HT-29 (cell line): ENCODE measurements around the gene RABL6. TPM values are rescaled to one million over a fixed set of nuclear protein-coding genes. Genes with fewer than 3 reads are reported as not detected.

ENCODE experiments used
- DNase-seq: peaks from one replicate; pipeline ENCODE4 v3.0.0-alpha.2; 2015; ENCODE audit warnings: low spot score
- total RNA-seq: library from RNA; depleted of rRNA; stranded (reverse); fragments of >200 nt; shearing (Covaris generic); gene quantifications from 2 replicates; pipeline ENCODE4 v1.2.3, GENCODE V29; 2014

The RABL6 gene
- total RNA-seq, 1 experiment from 2014 or later, result 247 TPM

GRCh38 chr9:136846376-136847087 lies 38.8 kb downstream of the RABL6 start:
- no peak for DNase-seq

GRCh38 chr9:136847088-136847825 lies 39.5 kb downstream of the RABL6 start:
- DNase-seq, result peak; percentile 37

DNA sequence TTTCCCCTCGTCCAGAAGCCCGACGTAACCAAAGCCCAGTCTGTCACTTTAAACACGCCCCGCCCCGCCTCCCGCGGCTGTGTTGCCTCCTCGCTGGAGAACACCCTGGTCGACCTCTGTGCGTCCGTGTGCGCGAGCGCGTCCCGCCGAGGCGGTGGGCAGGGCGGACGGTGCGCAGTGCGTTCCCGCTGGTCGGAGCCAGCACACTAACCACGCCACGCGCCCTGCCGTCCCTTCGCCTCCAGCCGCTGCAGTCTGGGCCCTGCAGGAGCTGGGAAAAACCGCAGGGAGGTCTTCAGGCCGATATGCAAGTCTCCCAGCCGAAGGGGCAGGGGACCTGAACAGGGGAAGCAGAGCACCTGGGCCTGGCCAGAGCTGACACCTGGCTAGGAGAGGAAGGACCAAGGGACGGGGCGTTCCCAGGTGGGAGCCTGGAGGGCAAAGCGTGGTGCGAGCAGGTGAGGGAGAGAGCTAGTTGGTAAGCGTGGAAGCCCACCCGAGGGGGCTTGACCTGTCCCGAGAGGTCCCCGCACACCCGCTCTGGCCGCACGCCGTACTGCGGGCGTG lies 40.2 kb downstream of the RABL6 start:
- DNase-seq, result peak; percentile 89

DNA sequence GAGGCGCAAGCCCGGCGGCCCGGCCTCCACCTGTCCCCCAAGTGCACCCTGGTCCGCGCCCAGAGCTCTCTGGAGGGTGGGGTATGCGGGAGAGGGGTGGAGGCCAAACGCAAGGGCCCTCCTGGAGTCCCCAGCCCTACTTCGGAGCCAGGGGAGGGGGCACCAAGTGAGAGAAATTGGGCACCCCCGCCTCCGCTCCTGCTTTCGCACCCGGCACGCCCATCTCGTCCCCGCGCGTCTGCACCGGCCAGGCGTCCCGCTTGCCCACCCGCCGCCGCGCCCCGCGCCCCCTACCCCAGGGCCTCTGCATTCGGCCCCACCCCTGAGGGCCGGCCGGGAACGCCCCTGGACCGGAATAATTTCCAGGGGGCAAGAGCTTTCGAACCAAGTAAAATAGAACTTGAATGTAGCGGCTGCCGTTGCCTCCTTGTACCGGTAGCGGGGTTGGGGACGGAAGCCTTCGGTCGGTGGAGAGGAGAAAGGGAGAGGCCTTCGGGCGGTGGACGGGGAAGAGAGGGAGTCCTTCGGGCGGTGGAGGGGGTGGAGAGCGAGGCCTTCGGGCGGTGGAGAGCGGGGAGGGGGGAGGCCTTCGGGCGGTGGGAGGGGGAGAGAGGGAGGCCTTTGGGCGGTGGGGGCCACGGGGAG lies 40.8 kb downstream of the RABL6 start:
- DNase-seq, result peak; percentile 34

- DNase-seq, result peak; percentile 98
These were observed 41.6 kb downstream of the RABL6 start, which contains the start of gene PHPT1 for GRCh38 chr9:136849038-136849959. Gene PHPT1, plus strand, starts transcription at chr9:136849409. Its CDS starts 22 bp downstream, at chr9:136849431.

DNA sequence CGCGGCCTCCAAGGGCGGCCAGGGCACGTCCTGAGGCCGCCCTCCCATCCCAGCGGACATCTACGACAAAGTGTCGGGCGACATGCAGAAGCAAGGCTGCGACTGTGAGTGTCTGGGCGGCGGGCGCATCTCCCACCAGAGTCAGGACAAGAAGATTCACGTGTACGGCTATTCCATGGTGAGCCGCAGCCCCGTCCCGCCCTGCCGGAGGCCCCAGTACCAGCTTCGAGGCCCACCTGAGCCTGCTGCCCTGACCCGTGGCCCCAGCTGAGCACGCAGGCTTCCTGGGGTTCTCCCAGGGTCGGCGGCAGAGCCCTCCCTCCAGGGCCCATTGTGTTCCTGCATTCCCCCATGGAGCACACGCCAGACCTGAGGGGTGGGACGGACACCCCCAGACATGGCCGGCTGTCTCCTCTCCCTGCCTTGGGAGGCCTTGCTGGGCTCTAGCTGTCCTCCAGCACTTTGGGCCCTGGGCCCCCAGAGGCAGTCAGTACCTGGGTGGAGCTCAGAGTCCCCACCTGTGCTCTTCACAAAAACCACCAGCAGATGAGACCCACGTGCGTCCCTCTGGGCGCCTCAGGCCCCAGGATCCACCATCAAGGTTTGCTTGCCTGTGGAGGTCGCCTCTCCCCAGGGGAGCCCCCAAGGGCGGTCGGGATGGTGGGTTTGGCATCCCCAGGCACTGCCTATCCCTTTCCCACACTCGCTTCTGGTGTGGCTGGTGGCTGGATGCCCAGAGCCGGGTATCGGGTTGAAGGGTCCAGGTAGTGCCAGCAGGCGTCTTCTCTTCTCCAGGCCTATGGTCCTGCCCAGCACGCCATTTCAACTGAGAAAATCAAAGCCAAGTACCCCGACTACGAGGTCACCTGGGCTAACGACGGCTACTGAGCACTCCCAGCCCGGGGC lies 42.5 kb downstream of the RABL6 start:
- DNase-seq, result no peak

DNA sequence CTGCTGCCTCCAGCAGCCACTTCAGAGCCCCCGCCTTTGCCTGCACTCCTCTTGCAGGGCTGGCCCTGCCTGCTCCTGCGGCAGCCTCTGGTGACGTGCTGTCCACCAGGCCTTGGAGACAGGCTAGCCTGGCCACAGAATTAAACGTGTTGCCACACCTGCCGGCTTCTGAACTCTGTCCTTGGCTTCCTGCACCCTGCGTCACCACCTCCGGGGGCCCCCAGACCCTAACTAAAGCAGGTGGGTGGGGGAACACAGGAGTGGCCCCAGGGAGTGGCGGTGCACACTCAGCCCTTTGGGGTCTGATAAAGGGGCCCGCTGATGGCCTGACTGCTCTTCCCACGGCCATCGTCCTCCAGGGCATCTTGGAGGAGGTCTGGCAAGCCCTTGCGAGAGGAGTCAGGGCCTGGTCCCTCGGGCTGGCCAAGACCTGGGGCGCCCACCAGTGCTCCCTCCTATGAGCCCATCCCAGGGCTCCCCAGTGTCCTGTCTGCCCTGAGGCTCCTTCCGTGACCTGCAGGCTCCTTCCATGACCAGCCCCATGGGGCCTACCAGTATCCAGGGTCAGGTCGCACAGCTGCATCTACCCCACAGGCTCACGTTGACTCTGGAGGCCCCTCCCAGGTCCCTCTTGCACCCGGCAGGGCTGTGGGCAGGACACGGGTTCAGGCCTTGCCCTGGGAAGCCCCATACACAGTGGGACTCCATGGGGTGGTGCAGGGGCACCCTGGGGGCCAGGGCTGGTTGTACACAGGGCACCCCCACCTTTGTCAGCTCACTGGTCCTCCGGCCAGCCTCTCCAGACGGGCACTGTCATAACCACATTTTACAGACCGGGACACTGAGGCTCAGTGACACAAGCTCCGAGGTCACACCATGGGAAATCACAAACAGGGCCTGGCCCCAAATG lies 43.4 kb downstream of the RABL6 start:
- no peak for DNase-seq

DNA sequence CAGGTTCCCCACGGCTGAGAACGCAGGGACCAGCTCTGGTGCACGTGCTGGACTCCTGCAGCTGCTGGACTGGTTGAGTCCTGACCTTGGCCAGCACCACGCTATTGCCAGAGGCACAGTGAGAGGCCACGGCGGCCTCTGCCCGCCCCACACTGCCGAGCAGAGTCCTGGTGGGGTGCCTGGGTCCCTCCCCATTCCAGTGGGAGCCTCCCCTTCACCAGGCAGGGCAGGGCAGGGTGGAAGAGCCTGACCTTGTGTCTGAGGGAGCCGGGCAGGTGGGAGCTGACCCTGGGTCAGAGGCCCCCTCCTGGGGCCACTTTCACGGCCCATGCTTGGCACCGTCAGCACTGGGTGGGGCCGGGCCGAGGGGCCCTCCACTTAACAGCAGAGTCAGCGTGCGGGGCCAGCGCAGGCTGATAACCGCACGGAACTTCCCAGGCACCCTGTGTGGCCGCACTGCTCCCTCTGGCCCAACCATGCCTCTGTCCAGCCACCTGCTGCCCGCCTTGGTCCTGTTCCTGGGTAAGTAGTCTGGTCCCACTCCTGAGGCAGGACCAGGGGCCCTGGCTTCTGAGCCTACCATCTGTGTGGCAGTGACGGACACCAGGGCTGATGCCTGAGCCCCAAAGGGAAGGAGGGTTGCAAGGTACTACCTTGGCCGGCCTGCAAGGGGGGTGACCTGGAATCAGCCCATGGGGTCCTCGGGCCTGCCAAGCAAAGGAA lies 44.4 kb downstream of the RABL6 start, which contains the start of gene MAMDC4:
Gene MAMDC4, plus strand, starts transcription at position 406 of the 723 bp plus-strand sequence. Its CDS starts 71 bp downstream, at position 477.
- no peak for DNase-seq

GRCh38 chr9:136852664-136853595 lies 45.2 kb downstream of the RABL6 start:
- DNase-seq, result no peak

- DNase-seq, result no peak
These were observed 45.9 kb downstream of the RABL6 start for GRCh38 chr9:136853596-136854112.

GRCh38 chr9:136854113-136854841 lies 46.5 kb downstream of the RABL6 start:
- no peak for DNase-seq

- no peak for DNase-seq
These were observed 47.2 kb downstream of the RABL6 start for GRCh38 chr9:136854842-136855460.

GRCh38 chr9:136855461-136856078 lies 47.8 kb downstream of the RABL6 start:
- DNase-seq, result no peak

GRCh38 chr9:136856079-136856476 lies 48.3 kb downstream of the RABL6 start:
- no peak for DNase-seq

- DNase-seq, result no peak
These were observed 48.9 kb downstream of the RABL6 start for GRCh38 chr9:136856541-136857141.
